Activated T-cell treated with anti-CD3 and anti-CD28 coated beads for 1 hour (primary cell): Measurements from ENCODE around the gene LILRB5.
"Not testable (repeated sequence)": the region's sequence is repeated elsewhere in the genome, so short reads cannot be mapped to it uniquely, and the experiment has no call there.

ENCODE experiments used
- DNase-seq: peaks from one replicate; pipeline ENCODE4 v3.0.0-alpha.2; 2020; ENCODE audit warnings: low read depth

LILRB5 gene

DNA sequence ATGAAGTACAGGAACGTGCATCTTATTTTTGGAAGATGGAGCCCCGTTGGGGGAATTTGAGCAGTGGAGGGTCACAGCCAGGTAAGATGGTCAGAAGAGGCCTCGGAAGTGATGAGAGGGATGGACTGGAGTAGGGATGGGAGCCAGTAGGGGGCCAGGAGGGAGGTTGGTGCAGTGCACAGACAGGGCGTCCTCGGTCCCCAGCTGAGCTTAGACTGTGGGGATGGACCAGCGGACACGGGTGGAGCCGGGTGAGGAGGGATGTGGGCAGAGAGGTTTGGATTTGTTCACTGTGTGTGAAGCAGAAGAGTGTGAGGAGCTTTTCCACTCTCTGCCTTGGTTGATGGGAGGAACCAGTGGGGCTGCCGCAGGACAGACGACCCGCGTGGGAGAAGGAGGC lies 45.8 kb downstream of the LILRB5 start:
- DNase-seq = no peak

DNA sequence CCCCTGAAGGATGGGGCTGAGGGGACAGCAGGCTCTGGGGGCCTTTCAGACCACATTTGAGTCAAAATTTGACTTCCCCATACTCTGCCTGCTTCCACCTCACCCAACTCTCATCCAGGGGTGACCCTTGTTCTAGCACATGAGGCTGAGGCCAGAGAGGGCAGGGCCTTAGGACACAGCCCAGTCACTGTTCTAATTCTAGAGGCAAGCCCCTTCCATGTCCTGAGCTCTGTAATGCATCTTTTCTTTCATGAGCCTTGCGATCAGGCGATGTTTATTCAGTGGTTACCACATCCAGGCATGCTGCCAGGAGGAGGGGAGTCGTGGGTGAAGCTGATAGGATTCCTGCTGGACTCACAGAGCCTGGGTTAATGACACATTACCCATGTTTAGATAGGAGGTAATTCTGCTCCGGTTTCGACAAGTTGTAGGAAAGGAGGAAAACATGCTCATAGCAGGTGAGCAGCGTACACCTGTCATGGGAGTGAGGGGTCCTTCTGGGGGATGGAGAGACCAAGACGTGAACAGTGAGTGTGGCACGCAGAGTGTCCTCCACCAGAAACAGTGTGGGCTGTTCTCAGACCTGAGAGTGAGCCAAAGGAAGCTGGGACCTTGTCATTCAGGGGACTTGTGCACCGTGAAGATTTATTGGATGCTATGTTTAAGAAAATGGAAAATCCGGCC lies 47.1 kb downstream of the LILRB5 start:
- DNase-seq = no peak

DNA sequence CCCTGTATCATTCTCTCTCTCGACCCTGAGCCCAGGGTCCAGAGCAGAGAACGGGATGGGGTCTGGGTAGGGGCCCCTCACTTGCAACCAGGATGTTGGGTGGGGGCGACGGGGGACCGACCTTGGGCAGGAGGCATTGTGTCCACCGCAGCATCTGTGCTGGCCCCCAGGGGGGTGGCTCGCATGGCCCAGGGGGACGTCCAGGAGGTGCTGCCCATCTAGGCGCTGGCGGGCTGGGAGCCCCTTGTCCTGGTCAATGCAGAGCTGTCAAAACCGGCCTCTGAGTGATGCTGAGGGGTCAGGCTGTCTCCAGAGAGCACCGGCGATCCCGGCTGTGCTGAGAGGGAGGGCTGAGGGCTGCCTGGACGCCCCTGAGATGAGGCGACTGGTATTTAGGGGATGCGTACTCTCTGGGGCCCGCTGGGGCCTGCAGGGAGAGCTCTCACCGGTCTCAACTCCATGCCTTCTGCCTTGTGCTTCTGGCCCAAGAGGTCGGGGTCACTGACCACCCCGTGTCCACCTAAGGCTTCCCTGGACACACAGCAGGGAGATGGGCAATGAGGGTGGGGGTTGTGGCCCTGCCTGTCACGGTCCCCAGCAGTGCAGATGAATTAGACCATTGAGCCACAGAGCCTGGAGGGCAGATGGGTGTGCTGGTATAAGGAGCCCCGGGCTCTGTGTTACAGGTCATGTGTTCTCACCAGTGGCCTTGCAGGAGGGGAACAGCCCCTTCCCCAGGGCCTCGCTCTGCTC lies 47.8 kb downstream of the LILRB5 start:
- DNase-seq = no peak

- no peak for DNase-seq
Measured at GRCh38 chr19:54208784-54209057, 48.4 kb downstream of the LILRB5 start.

DNA sequence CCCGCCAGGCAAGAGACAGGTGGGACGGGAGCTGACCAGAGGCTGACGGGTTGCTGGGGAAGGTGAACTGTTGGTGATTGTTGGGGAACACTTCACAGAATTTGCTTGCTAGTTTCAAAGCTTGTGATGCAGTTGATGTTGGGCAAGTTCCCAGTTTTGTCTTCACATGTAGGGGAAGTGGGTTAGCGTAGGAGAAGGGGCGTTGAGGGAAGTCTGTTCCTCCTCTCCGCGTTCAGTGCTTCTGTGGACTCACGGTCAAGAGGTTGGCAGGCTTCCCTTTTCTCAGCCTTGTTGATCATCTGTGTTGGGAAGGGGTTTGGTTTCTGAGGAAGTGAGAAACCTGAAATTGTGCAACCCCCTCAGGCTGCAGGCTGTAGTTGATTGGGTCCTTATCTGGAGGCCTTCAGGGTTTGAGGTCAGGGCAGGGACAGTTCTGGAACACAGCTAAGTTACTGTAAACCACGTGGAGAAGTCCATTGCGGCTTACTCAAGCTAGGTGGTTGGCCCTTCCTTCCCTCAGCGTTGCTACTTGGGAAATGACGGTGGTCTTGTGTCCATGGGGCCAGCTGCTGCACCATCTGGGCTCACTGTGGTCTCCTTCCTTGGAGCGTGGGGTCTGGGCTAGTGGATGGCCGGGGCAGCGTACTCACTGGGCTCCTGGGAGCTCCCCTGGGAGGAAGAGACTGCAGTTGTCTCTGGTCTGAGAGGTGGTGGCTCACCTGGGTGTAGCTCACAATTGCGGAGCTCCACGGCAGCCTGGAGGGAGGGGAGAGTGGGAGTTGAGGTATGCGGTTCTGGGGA lies 48.9 kb downstream of the LILRB5 start:
- no peak for DNase-seq

DNA sequence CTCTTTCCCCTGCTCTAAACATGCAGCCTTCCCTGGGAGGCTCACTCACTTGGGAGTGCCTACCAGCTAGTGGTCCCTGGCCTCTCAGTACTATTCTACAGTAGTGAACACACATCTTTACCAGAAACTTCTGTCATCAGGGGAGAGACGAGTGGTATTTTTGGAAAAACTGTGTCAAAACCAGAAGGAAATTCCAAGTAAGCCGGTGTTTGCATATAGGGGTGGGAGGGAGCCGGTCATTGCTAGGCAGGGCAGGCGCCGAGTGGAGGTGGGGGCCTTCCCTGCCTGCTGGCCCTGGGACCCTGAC lies 49.4 kb downstream of the LILRB5 start:
- DNase-seq = no peak

DNA sequence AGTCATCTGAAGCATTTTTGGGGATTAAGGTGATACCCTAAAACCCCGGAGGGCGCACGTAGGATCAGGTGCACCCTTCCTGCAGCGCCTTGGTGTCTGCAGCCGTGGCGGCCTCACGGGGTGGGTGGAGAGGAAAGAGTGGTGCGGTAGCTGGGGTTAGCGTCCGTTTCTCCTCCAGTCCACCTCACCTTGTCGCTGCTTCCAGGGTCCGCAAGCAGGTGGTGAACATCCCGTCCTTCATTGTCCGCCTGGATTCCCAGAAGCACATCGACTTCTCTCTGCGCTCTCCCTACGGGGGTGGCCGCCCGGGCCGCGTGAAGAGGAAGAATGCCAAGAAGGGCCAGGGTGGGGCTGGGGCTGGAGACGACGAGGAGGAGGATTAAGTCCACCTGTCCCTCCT lies 49.9 kb downstream of the LILRB5 start:
- DNase-seq = not testable (repeated sequence)

- DNase-seq = no peak
Measured at GRCh38 chr19:54206831-54207177, 50.3 kb downstream of the LILRB5 start.

DNA sequence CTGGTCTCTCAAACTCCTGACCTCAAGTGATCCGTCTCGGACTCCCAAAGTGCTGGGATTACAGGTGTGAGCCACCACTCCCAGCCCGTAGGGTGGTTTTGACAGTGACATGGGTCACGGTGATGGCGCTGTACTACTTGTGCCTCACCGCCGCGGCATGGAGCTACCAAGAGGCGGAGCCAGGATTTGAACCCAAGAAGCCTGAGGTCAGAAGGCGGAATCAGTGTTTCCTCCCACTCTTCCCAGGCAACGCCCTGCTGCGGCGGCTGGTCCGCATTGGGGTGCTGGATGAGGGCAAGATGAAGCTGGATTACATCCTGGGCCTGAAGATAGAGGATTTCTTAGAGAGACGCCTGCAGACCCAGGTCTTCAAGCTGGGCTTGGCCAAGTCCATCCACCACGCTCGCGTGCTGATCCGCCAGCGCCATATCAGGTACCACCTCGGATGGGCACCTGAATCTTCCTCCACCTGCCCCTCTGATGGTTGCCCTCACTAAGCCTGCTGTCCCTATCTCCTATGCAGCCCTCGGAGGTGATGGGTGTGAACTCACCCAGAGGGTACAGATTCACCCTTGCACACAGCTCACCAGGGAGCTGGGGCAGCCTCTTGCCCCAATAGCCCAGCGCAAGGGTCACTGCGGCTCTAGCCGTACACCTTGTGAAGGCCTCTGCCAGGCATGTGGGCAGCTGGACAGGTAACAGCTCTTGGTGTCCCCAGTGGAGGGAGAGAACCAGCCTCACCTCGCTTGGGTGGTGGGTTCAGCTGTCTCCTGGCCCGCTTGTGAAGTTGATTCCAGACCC lies 50.8 kb downstream of the LILRB5 start:
- DNase-seq = no peak

GRCh38 chr19:54204767-54205468 lies 52.2 kb downstream of the LILRB5 start:
- DNase-seq = no peak

GRCh38 chr19:54203151-54203611 lies 53.9 kb downstream of the LILRB5 start:
- DNase-seq = no peak

DNA sequence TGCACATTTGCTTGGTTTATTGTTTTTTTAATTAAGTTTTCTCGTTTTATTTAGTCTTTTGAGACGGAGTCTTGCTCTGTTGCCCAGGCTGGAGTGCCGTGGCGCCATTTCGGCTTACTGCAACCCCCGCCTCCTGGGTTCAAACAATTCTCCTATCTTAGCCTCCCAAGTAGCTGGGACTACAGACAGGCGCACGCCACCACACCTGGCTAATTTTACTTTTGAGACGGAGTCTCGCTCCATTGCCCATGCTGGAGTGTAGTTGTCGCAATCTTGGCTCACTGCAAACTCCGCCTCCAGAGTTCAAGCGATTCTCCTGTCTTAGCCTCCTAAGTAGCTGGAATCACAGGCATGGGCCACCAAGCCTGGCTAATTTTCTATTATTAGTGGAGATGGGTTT lies 55.1 kb downstream of the LILRB5 start:
- DNase-seq = no peak

GRCh38 chr19:54201172-54201701 lies 55.8 kb downstream of the LILRB5 start:
- DNase-seq = no peak
